ENCODE measurements around the gene TP53I11. TPM values are rescaled to one million over a fixed set of nuclear protein-coding genes. Genes with fewer than 3 reads are reported as not detected.

TP53I11 gene
- total RNA-seq (2014; rRNA removed; shearing (Covaris generic); ENCODE audit: low replicate concordance): 25.3 and 43.3 TPM in 2 replicates

- Histone ChIP-seq H3K36me3 (peaks cover 3% of the 10 kb centered on the region; the same call in 1 of the 2 replicates), H3K4me3 (peak within 1 kb of the TSS; percentile 92)
- DNase-seq: peak; percentile 89
Observed at GRCh38 chr11:44950625-44951476, at the start of gene TP53I11. TSS of gene TP53I11 (minus strand) at chr11:44950883. CDS start at chr11:44938335, 12,548 bp downstream.

GRCh38 chr11:44999068-44999467, 48.4 kb upstream of the TP53I11 start:
- H3K9me3 ChIP-seq: no peaks in the 10 kb centered on the region
- H3K4me3 ChIP-seq: no peak overlapping the region
- H3K27me3 ChIP-seq: no peaks in the 10 kb centered on the region; the same call in 1 of the 2 replicates
- no peak for DNase-seq
- H3K36me3 ChIP-seq: no peaks in the 10 kb centered on the region

More at GRCh38 chr11:44950625-44951476, at the start of gene TP53I11:
- no peaks in the 10 kb centered on the region for H3K9me3 ChIP-seq
- H3K27me3 ChIP-seq: no peaks in the 10 kb centered on the region

- Histone ChIP-seq H3K36me3 (no peaks in the 10 kb centered on the region), H3K4me3 (no peak overlapping the region), H3K27me3 (no peaks in the 10 kb centered on the region; the same call in 1 of the 2 replicates), H3K9me3 (no peaks in the 10 kb centered on the region)
- DNase-seq: no peak
Observed at GRCh38 chr11:44998051-44998450, 47.4 kb upstream of the TP53I11 start.

GRCh38 chr11:44997566-44997965, 46.9 kb upstream of the TP53I11 start:
- Histone ChIP-seq H3K9me3 (no peaks in the 10 kb centered on the region), H3K27me3 (no peaks in the 10 kb centered on the region; the same call in 1 of the 2 replicates), H3K4me3 (no peak overlapping the region), H3K36me3 (no peaks in the 10 kb centered on the region)
- no peak for DNase-seq

GRCh38 chr11:44994753-44995152, 44.1 kb upstream of the TP53I11 start:
- no peak for DNase-seq
- Histone ChIP-seq H3K4me3 (no peak overlapping the region), H3K9me3 (no peaks in the 10 kb centered on the region), H3K27me3 (no peaks in the 10 kb centered on the region; the same call in 1 of the 2 replicates), H3K36me3 (no peaks in the 10 kb centered on the region)

GRCh38 chr11:44993971-44994704, 43.5 kb upstream of the TP53I11 start:
- H3K36me3 ChIP-seq: no peaks in the 10 kb centered on the region
- H3K9me3 ChIP-seq: no peaks in the 10 kb centered on the region
- no peaks in the 10 kb centered on the region; the same call in 1 of the 2 replicates for H3K27me3 ChIP-seq
- H3K4me3 ChIP-seq: no peak overlapping the region
- no peak for DNase-seq

- H3K27me3 ChIP-seq: no peaks in the 10 kb centered on the region; the same call in 1 of the 2 replicates
- no peak for DNase-seq
- no peaks in the 10 kb centered on the region for H3K9me3 ChIP-seq
- no peaks in the 10 kb centered on the region for H3K36me3 ChIP-seq
- no peak overlapping the region for H3K4me3 ChIP-seq
Observed at GRCh38 chr11:44992774-44993173, 42.1 kb upstream of the TP53I11 start.

GRCh38 chr11:44992181-44992582, 41.5 kb upstream of the TP53I11 start:
- no peaks in the 10 kb centered on the region for H3K36me3 ChIP-seq
- no peak overlapping the region for H3K4me3 ChIP-seq
- DNase-seq: peak; percentile 89
- H3K9me3 ChIP-seq: no peaks in the 10 kb centered on the region
- H3K27me3 ChIP-seq: no peaks in the 10 kb centered on the region; the same call in 1 of the 2 replicates

GRCh38 chr11:44990665-44991064, 40.0 kb upstream of the TP53I11 start:
- no peak for DNase-seq
- Histone ChIP-seq H3K4me3 (no peak overlapping the region), H3K36me3 (no peaks in the 10 kb centered on the region), H3K9me3 (no peaks in the 10 kb centered on the region), H3K27me3 (no peaks in the 10 kb centered on the region; the same call in 1 of the 2 replicates)

- no peak overlapping the region for H3K4me3 ChIP-seq
- DNase-seq: peak; percentile 92
- no peaks in the 10 kb centered on the region for H3K36me3 ChIP-seq
- H3K27me3 ChIP-seq: no peaks in the 10 kb centered on the region; the same call in 1 of the 2 replicates
- no peaks in the 10 kb centered on the region for H3K9me3 ChIP-seq
Observed at GRCh38 chr11:44989831-44990566, 39.3 kb upstream of the TP53I11 start.

GRCh38 chr11:44988981-44989635, 38.4 kb upstream of the TP53I11 start:
- Histone ChIP-seq H3K9me3 (no peaks in the 10 kb centered on the region), H3K27me3 (no peaks in the 10 kb centered on the region), H3K4me3 (no peak overlapping the region), H3K36me3 (no peaks in the 10 kb centered on the region)
- DNase-seq: no peak

- no peaks in the 10 kb centered on the region for H3K36me3 ChIP-seq
- H3K9me3 ChIP-seq: no peaks in the 10 kb centered on the region
- no peak overlapping the region for H3K4me3 ChIP-seq
- H3K27me3 ChIP-seq: no peaks in the 10 kb centered on the region
- no peak for DNase-seq
Observed at GRCh38 chr11:44988111-44988510, 37.4 kb upstream of the TP53I11 start.

- Histone ChIP-seq H3K9me3 (no peaks in the 10 kb centered on the region), H3K36me3 (no peaks in the 10 kb centered on the region), H3K4me3 (no peak overlapping the region), H3K27me3 (no peaks in the 10 kb centered on the region)
- DNase-seq: no peak
Observed at GRCh38 chr11:44987506-44987905, 36.8 kb upstream of the TP53I11 start.

GRCh38 chr11:44986315-44986714, 35.6 kb upstream of the TP53I11 start:
- H3K9me3 ChIP-seq: no peaks in the 10 kb centered on the region
- H3K4me3 ChIP-seq: no peak overlapping the region
- H3K36me3 ChIP-seq: no peaks in the 10 kb centered on the region
- no peak for DNase-seq
- no peaks in the 10 kb centered on the region for H3K27me3 ChIP-seq

- Histone ChIP-seq H3K4me3 (no peak overlapping the region), H3K27me3 (no peaks in the 10 kb centered on the region), H3K36me3 (no peaks in the 10 kb centered on the region), H3K9me3 (no peaks in the 10 kb centered on the region)
- DNase-seq: no peak
Observed at GRCh38 chr11:44985721-44986120, 35.0 kb upstream of the TP53I11 start.

GRCh38 chr11:44983786-44984185, 33.1 kb upstream of the TP53I11 start:
- DNase-seq: no peak
- Histone ChIP-seq H3K36me3 (no peaks in the 10 kb centered on the region), H3K9me3 (no peaks in the 10 kb centered on the region), H3K27me3 (no peaks in the 10 kb centered on the region), H3K4me3 (no peak overlapping the region)

Data from MG63 (cell line).